H1 (cell line): Measurements from ENCODE around the gene AGT.

Experiments
- CBX5 ChIP-seq: fragments of 300-800, 300-1000 bp; sonication (generic); IDR thresholded peaks from 2 replicates; pipeline ENCODE4 v1.7.1; 2016; ENCODE audit warnings: antibody characterized with exemption, low read length, low read depth
- EP300 ChIP-seq, 2 experiments: IDR thresholded peaks; 1 replicate in 1 of 2; 2 replicates in 1 of 2; pipeline ENCODE4 v1.6.1; 2011 to 2012; ENCODE audit warnings: low read depth in 2 of 2, low read length in 2 of 2, mild to moderate bottlenecking in 2 of 2, borderline replicate concordance in 1 of 2, inconsistent platforms in 1 of 2, moderate library complexity in 1 of 2
- POLR2A ChIP-seq, 2 experiments: IDR thresholded peaks; 1 replicate in 1 of 2; 2 replicates in 1 of 2; pipeline ENCODE4 v1.6.1; 2011; ENCODE audit warnings: low read depth in 2 of 2, low read length in 2 of 2, mild to moderate bottlenecking in 2 of 2; ENCODE audit errors: control extremely low read depth in 1 of 2
- POLR2AphosphoS5 ChIP-seq: IDR thresholded peaks from 2 replicates; pipeline ENCODE4 v1.6.1; 2011; ENCODE audit warnings: low read depth, low read length
- RFX5 ChIP-seq: IDR thresholded peaks from 2 replicates; pipeline ENCODE4 v1.6.1; 2011; ENCODE audit warnings: low read depth, low read length, improper control_type of control experiment, borderline replicate concordance
- TAF1 ChIP-seq: IDR thresholded peaks from 2 replicates; pipeline ENCODE4 v1.6.1; 2011; ENCODE audit warnings: mild to moderate bottlenecking, low read depth, low read length
- TBP ChIP-seq: IDR thresholded peaks from 2 replicates; pipeline ENCODE4 v1.6.1; 2011; ENCODE audit warnings: low read depth, low read length, improper control_type of control experiment
- TCF12 ChIP-seq: IDR thresholded peaks from 2 replicates; pipeline ENCODE4 v1.6.1; 2011; ENCODE audit warnings: low read depth, mild to moderate bottlenecking, low read length
- TF ChIP-seq, protein P1 (sequence below), 3 experiments: IDR thresholded peaks; 1 replicate in 2 of 3; 2 replicates in 1 of 3; pipeline versions ENCODE4 v1.5.1 to v1.6.1; 2011; ENCODE audit warnings: low read length in 3 of 3, mild to moderate bottlenecking in 3 of 3, inconsistent platforms in 2 of 3, low read depth in 1 of 3, moderate library complexity in 1 of 3; ENCODE audit not compliant: insufficient read depth in 1 of 3; ENCODE audit errors: control extremely low read depth in 1 of 3
- TF ChIP-seq, protein P2 (sequence below): IDR thresholded peaks from 2 replicates; pipeline ENCODE4 v1.6.1; 2012; ENCODE audit warnings: inconsistent platforms

DNA sequence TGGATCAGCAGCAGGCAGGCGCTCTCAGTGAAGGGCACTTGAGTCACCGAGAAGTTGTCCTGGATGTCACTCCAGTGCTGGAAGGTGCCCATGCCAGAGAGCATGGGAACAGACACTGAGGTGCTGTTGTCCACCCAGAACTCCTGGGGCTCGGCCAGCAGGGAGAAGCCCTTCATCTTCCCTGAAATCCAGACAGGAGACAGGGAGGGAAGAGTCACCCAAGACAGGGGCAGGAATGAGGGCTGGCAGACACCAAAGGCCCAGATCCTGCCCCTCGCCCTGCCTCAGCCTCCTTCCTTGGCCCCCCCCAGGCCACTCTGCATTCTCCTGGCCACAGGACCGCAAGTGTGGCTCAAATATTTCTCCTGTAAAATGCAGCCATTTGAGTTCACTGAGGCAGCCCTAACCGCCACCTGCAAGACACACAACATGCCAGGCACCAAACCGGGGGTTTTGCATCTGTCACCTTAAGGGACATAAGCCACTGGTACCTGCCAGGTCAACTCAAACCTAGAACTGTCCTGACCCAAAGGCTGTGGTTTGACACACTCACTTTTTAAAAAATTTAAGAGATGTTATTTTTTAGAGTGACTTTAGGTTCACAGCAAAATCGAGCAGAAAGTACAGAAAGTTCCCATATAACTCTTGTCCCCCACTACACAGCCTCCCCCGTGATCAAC is 7.8 kb downstream of the AGT start:
- TF ChIP-seq POLR2A (IDR thresholded peaks at IDR 0.05; ENCODE audit: control extremely low read depth in 1 of 2, low read depth in 2 of 2, low read length in 2 of 2) (no peak), POLR2AphosphoS5 (no peak), RFX5 (no peak), CBX5 (no peak), TAF1 (no peak), EP300 (IDR thresholded peaks at IDR 0.05; ENCODE audit: borderline replicate concordance in 1 of 2, low read depth in 2 of 2, low read length in 2 of 2) (no peak), TBP (no peak), TCF12 (no peak)
- TF ChIP-seq, protein P1, sequence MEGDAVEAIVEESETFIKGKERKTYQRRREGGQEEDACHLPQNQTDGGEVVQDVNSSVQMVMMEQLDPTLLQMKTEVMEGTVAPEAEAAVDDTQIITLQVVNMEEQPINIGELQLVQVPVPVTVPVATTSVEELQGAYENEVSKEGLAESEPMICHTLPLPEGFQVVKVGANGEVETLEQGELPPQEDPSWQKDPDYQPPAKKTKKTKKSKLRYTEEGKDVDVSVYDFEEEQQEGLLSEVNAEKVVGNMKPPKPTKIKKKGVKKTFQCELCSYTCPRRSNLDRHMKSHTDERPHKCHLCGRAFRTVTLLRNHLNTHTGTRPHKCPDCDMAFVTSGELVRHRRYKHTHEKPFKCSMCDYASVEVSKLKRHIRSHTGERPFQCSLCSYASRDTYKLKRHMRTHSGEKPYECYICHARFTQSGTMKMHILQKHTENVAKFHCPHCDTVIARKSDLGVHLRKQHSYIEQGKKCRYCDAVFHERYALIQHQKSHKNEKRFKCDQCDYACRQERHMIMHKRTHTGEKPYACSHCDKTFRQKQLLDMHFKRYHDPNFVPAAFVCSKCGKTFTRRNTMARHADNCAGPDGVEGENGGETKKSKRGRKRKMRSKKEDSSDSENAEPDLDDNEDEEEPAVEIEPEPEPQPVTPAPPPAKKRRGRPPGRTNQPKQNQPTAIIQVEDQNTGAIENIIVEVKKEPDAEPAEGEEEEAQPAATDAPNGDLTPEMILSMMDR (IDR thresholded peaks at IDR 0.05; ENCODE audit: control extremely low read depth in 1 of 3, insufficient read depth in 1 of 3, low read depth in 1 of 3, low read length in 3 of 3): no peak
- TF ChIP-seq, protein P2, sequence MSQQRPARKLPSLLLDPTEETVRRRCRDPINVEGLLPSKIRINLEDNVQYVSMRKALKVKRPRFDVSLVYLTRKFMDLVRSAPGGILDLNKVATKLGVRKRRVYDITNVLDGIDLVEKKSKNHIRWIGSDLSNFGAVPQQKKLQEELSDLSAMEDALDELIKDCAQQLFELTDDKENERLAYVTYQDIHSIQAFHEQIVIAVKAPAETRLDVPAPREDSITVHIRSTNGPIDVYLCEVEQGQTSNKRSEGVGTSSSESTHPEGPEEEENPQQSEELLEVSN: no peak
